AML-193 (cell line): ENCODE data around the gene ABTB2.
A peak's percentile ranks its signal among the peaks of the same experiment; 100 is the strongest.

ENCODE experiments used
- DNase-seq, 2 experiments: peaks; one replicate each; lab custom pipeline; 2025; lab: John Stamatoyannopoulos, UW

ABTB2 gene

GRCh38 chr11:34314936-34315335, 42.9 kb downstream of the ABTB2 start:
- no peak for DNase-seq

- no peak for DNase-seq
These were observed 43.6 kb downstream of the ABTB2 start for GRCh38 chr11:34314176-34314575.

GRCh38 chr11:34313099-34313517, 44.7 kb downstream of the ABTB2 start:
- DNase-seq, result no peak

- DNase-seq, result no peak
These were observed 46.7 kb downstream of the ABTB2 start for GRCh38 chr11:34311126-34311525.

- no peak for DNase-seq
These were observed 47.8 kb downstream of the ABTB2 start for GRCh38 chr11:34309965-34310364.

- DNase-seq, result peak in 1 of 2 experiments; percentile 6
These were observed 48.8 kb downstream of the ABTB2 start for GRCh38 chr11:34308913-34309585.

GRCh38 chr11:34308049-34308912, 49.5 kb downstream of the ABTB2 start:
- no peak for DNase-seq

GRCh38 chr11:34305780-34306179, 52.0 kb downstream of the ABTB2 start:
- DNase-seq, result no peak

GRCh38 chr11:34305193-34305592, 52.6 kb downstream of the ABTB2 start:
- no peak for DNase-seq

- no peak for DNase-seq
These were observed 54.7 kb downstream of the ABTB2 start for GRCh38 chr11:34303028-34303570.

GRCh38 chr11:34302046-34302921, 55.5 kb downstream of the ABTB2 start:
- DNase-seq, result peak; percentile 47 to 54

GRCh38 chr11:34300926-34301295, 56.9 kb downstream of the ABTB2 start:
- no peak for DNase-seq

- peak; percentile 33 to 51 for DNase-seq
These were observed 57.5 kb downstream of the ABTB2 start for GRCh38 chr11:34300026-34300925.

GRCh38 chr11:34299284-34299972, 58.4 kb downstream of the ABTB2 start:
- DNase-seq, result no peak

- DNase-seq, result no peak
These were observed 58.9 kb downstream of the ABTB2 start for GRCh38 chr11:34298871-34299270.

- DNase-seq, result no peak
These were observed 61.4 kb downstream of the ABTB2 start for GRCh38 chr11:34296412-34296811.

GRCh38 chr11:34292546-34292945, 65.3 kb downstream of the ABTB2 start:
- DNase-seq, result no peak

- no peak for DNase-seq
These were observed 65.7 kb downstream of the ABTB2 start for GRCh38 chr11:34292111-34292510.

- no peak for DNase-seq
These were observed 66.9 kb downstream of the ABTB2 start for GRCh38 chr11:34290926-34291325.

GRCh38 chr11:34288492-34288891, 69.3 kb downstream of the ABTB2 start:
- DNase-seq, result no peak
